Measurements from ENCODE around the gene FAM3D. TPM values are rescaled to one million over a fixed set of nuclear protein-coding genes. Genes with fewer than 3 reads are reported as not detected.

The FAM3D gene
- polyA plus RNA-seq, 1 donor (not counting 4 experiments of a cell fraction or from before 2014, with no cell fraction given): not detected

GRCh38 chr3:58657036-58657520, 9.5 kb downstream of the FAM3D start:
- no peak for DNase-seq (ENCODE audit: low read depth, low spot score)
- Histone ChIP-seq H3K4me1 (ENCODE audit: control insufficient read depth, extremely low read depth, insufficient read depth, low read length) (no peaks in the 10 kb centered on the region), H2AFZ (ENCODE audit: control insufficient read depth, low read length) (no peak overlapping the region), H3K9ac (ENCODE audit: control insufficient read depth, extremely low read depth, insufficient read depth, low read length) (no peak overlapping the region), H3K4me2 (ENCODE audit: control insufficient read depth, extremely low read depth, insufficient read depth, low read depth, low read length) (no peak overlapping the region), H3K27ac (ENCODE audit: control insufficient read depth, insufficient read depth, low read length) (no peak overlapping the region), H3K79me2 (ENCODE audit: control insufficient read depth, insufficient read depth, low read length) (no peaks in the 10 kb centered on the region), H3K27me3 (ENCODE audit: control insufficient read depth, extremely low read depth, insufficient read depth, low read length) (no peaks in the 10 kb centered on the region), H4K20me1 (ENCODE audit: control insufficient read depth, extremely low read depth, insufficient read depth, low read length) (no peaks in the 10 kb centered on the region), H3K9me1 (ENCODE audit: control insufficient read depth, extremely low read depth, insufficient read depth, low read length) (no peaks in the 10 kb centered on the region), H3K36me3 (ENCODE audit: control insufficient read depth in 2 of 2, extremely low read depth in 1 of 2, insufficient read depth in 2 of 2, low read length in 2 of 2) (no peaks in the 10 kb centered on the region), H3K9me3 (ENCODE audit: control insufficient read depth, low read depth, low read length) (no peaks in the 10 kb centered on the region), H3K4me3 (ENCODE audit: control insufficient read depth in 2 of 3, extremely low read depth in 1 of 3, insufficient read depth in 2 of 3, low read depth in 1 of 3, low read length in 3 of 3) (no peak overlapping the region)
- FAIRE-seq: no peak
- no peak for TF ChIP-seq CTCF (optimal IDR thresholded peaks at IDR 0.05 in 1 of 3, IDR thresholded peaks at IDR 0.05 in 1 of 3, conservative IDR thresholded peaks at IDR 0.05 in 1 of 3; ENCODE audit: extremely low read depth in 1 of 3, insufficient read depth in 2 of 3, low read length in 3 of 3)
- TF ChIP-seq EZH2 (IDR thresholded peaks at IDR 0.05; ENCODE audit: low read length): no peak
- dilution Hi-C loops (cut with MboI; ENCODE audit: extremely low pct_ligation_motif_present, low sequenced_read_pairs): no loop called here

GRCh38 chr3:58656631-58657030, 9.9 kb downstream of the FAM3D start:
- no peak overlapping the region for H3K27ac ChIP-seq (ENCODE audit: control insufficient read depth, insufficient read depth, low read length)
- no peaks in the 10 kb centered on the region for H3K79me2 ChIP-seq (ENCODE audit: control insufficient read depth, insufficient read depth, low read length)
- FAIRE-seq (no peak), DNase-seq (ENCODE audit: low read depth, low spot score) (no peak)
- H4K20me1 ChIP-seq (ENCODE audit: control insufficient read depth, extremely low read depth, insufficient read depth, low read length): no peaks in the 10 kb centered on the region
- H3K9ac ChIP-seq (ENCODE audit: control insufficient read depth, extremely low read depth, insufficient read depth, low read length): no peak overlapping the region
- H2AFZ ChIP-seq (ENCODE audit: control insufficient read depth, low read length): no peak overlapping the region
- TF ChIP-seq EZH2 (IDR thresholded peaks at IDR 0.05; ENCODE audit: low read length) (no peak), CTCF (optimal IDR thresholded peaks at IDR 0.05 in 1 of 3, IDR thresholded peaks at IDR 0.05 in 1 of 3, conservative IDR thresholded peaks at IDR 0.05 in 1 of 3; ENCODE audit: extremely low read depth in 1 of 3, insufficient read depth in 2 of 3, low read length in 3 of 3) (no peak)
- no peaks in the 10 kb centered on the region for H3K4me1 ChIP-seq (ENCODE audit: control insufficient read depth, extremely low read depth, insufficient read depth, low read length)
- H3K9me1 ChIP-seq (ENCODE audit: control insufficient read depth, extremely low read depth, insufficient read depth, low read length): no peaks in the 10 kb centered on the region
- no peaks in the 10 kb centered on the region for H3K9me3 ChIP-seq (ENCODE audit: control insufficient read depth, low read depth, low read length)
- dilution Hi-C loops (cut with MboI; ENCODE audit: extremely low pct_ligation_motif_present, low sequenced_read_pairs): no loop called here
- H3K4me3 ChIP-seq (ENCODE audit: control insufficient read depth in 2 of 3, extremely low read depth in 1 of 3, insufficient read depth in 2 of 3, low read depth in 1 of 3, low read length in 3 of 3): no peak overlapping the region
- H3K36me3 ChIP-seq (ENCODE audit: control insufficient read depth in 2 of 2, extremely low read depth in 1 of 2, insufficient read depth in 2 of 2, low read length in 2 of 2): no peaks in the 10 kb centered on the region
- H3K27me3 ChIP-seq (ENCODE audit: control insufficient read depth, extremely low read depth, insufficient read depth, low read length): no peaks in the 10 kb centered on the region
- H3K4me2 ChIP-seq (ENCODE audit: control insufficient read depth, extremely low read depth, insufficient read depth, low read depth, low read length): no peak overlapping the region

Data from keratinocyte (primary cell).